ENCODE measurements around the gene EPN2. TPM values are rescaled to one million over a fixed set of nuclear protein-coding genes. Genes with fewer than 3 reads are reported as not detected.

EPN2 gene
- polyA plus RNA-seq, 1 donor (not counting 4 experiments of a cell fraction or from before 2014, with no cell fraction given), result 30.2 TPM

GRCh38 chr17:19369846-19370492 is 132.8 kb downstream of the EPN2 start:
- no peak overlapping the region for H3K27ac ChIP-seq (ENCODE audit: control insufficient read depth, insufficient read depth, low read length)
- TF ChIP-seq, protein P1, sequence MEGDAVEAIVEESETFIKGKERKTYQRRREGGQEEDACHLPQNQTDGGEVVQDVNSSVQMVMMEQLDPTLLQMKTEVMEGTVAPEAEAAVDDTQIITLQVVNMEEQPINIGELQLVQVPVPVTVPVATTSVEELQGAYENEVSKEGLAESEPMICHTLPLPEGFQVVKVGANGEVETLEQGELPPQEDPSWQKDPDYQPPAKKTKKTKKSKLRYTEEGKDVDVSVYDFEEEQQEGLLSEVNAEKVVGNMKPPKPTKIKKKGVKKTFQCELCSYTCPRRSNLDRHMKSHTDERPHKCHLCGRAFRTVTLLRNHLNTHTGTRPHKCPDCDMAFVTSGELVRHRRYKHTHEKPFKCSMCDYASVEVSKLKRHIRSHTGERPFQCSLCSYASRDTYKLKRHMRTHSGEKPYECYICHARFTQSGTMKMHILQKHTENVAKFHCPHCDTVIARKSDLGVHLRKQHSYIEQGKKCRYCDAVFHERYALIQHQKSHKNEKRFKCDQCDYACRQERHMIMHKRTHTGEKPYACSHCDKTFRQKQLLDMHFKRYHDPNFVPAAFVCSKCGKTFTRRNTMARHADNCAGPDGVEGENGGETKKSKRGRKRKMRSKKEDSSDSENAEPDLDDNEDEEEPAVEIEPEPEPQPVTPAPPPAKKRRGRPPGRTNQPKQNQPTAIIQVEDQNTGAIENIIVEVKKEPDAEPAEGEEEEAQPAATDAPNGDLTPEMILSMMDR (optimal IDR thresholded peaks at IDR 0.05 in 1 of 3, IDR thresholded peaks at IDR 0.05 in 1 of 3, conservative IDR thresholded peaks at IDR 0.05 in 1 of 3; ENCODE audit: extremely low read depth in 1 of 3, insufficient read depth in 2 of 3, low read length in 3 of 3), result no peak
- TF ChIP-seq EZH2 (IDR thresholded peaks at IDR 0.05; ENCODE audit: low read length), result no peak
- no peaks in the 10 kb centered on the region for H3K4me1 ChIP-seq (ENCODE audit: control insufficient read depth, extremely low read depth, insufficient read depth, low read length)
- no peaks in the 10 kb centered on the region for H3K36me3 ChIP-seq (ENCODE audit: control insufficient read depth in 2 of 2, extremely low read depth in 1 of 2, insufficient read depth in 2 of 2, low read length in 2 of 2)
- no peak for FAIRE-seq
- H3K9me3 ChIP-seq (ENCODE audit: control insufficient read depth, low read depth, low read length), result no peaks in the 10 kb centered on the region
- H3K4me3 ChIP-seq (ENCODE audit: control insufficient read depth in 2 of 3, extremely low read depth in 1 of 3, insufficient read depth in 2 of 3, low read depth in 1 of 3, low read length in 3 of 3), result no peak overlapping the region
- no peak overlapping the region for H2AFZ ChIP-seq (ENCODE audit: control insufficient read depth, low read length)
- no peaks in the 10 kb centered on the region for H4K20me1 ChIP-seq (ENCODE audit: control insufficient read depth, extremely low read depth, insufficient read depth, low read length)
- no peaks in the 10 kb centered on the region for H3K27me3 ChIP-seq (ENCODE audit: control insufficient read depth, extremely low read depth, insufficient read depth, low read length)
- no peaks in the 10 kb centered on the region for H3K79me2 ChIP-seq (ENCODE audit: control insufficient read depth, insufficient read depth, low read length)
- no peak overlapping the region for H3K9ac ChIP-seq (ENCODE audit: control insufficient read depth, extremely low read depth, insufficient read depth, low read length)
- DNase-seq (ENCODE audit: low read depth, low spot score), result no peak
- dilution Hi-C loops (cut with MboI; ENCODE audit: extremely low pct_ligation_motif_present, low sequenced_read_pairs), result loop anchor here (25.0 kb wide), 1 partner anchor 292 kb away; no protein-coding TSS in a partner anchor
- no peaks in the 10 kb centered on the region for H3K9me1 ChIP-seq (ENCODE audit: control insufficient read depth, extremely low read depth, insufficient read depth, low read length)
- H3K4me2 ChIP-seq (ENCODE audit: control insufficient read depth, extremely low read depth, insufficient read depth, low read depth, low read length), result no peak overlapping the region

DNA sequence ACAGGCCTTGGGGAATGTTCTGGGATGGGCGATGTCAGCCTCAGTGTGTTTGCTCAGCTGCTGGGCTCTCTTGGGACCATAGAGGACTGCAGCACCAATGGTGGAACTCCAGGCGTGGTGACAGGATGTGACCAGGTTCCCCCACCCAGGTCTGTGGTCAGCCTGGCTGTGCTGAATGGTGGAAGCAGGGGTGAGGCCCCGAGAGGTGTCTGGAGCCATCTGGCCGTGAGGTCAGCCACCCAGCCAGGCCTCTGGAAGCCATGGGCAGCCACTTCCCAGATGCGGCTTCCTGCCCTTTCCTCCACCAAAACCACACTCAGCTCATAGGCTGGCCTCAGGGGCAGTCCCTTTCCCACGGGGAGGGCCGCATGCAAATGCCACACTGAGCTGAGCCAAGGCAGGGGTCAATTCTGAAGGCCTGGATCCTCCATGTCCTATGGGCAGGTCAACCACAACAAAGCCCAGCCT is 133.4 kb downstream of the EPN2 start:
- DNase-seq (ENCODE audit: low read depth, low spot score), result no peak
- Histone ChIP-seq H3K9me3 (ENCODE audit: control insufficient read depth, low read depth, low read length) (no peaks in the 10 kb centered on the region), H3K4me2 (ENCODE audit: control insufficient read depth, extremely low read depth, insufficient read depth, low read depth, low read length) (no peak overlapping the region), H3K9me1 (ENCODE audit: control insufficient read depth, extremely low read depth, insufficient read depth, low read length) (no peaks in the 10 kb centered on the region), H2AFZ (ENCODE audit: control insufficient read depth, low read length) (no peak overlapping the region), H3K9ac (ENCODE audit: control insufficient read depth, extremely low read depth, insufficient read depth, low read length) (no peak overlapping the region), H3K4me1 (ENCODE audit: control insufficient read depth, extremely low read depth, insufficient read depth, low read length) (no peaks in the 10 kb centered on the region), H3K27ac (ENCODE audit: control insufficient read depth, insufficient read depth, low read length) (no peak overlapping the region), H3K4me3 (ENCODE audit: control insufficient read depth in 2 of 3, extremely low read depth in 1 of 3, insufficient read depth in 2 of 3, low read depth in 1 of 3, low read length in 3 of 3) (no peak overlapping the region), H3K79me2 (ENCODE audit: control insufficient read depth, insufficient read depth, low read length) (no peaks in the 10 kb centered on the region), H3K36me3 (ENCODE audit: control insufficient read depth in 2 of 2, extremely low read depth in 1 of 2, insufficient read depth in 2 of 2, low read length in 2 of 2) (no peaks in the 10 kb centered on the region), H3K27me3 (ENCODE audit: control insufficient read depth, extremely low read depth, insufficient read depth, low read length) (no peaks in the 10 kb centered on the region), H4K20me1 (ENCODE audit: control insufficient read depth, extremely low read depth, insufficient read depth, low read length) (no peaks in the 10 kb centered on the region)
- no peak for TF ChIP-seq EZH2 (IDR thresholded peaks at IDR 0.05; ENCODE audit: low read length)
- TF ChIP-seq, protein P1 (optimal IDR thresholded peaks at IDR 0.05 in 1 of 3, IDR thresholded peaks at IDR 0.05 in 1 of 3, conservative IDR thresholded peaks at IDR 0.05 in 1 of 3; ENCODE audit: extremely low read depth in 1 of 3, insufficient read depth in 2 of 3, low read length in 3 of 3), result no peak
- dilution Hi-C loops (cut with MboI; ENCODE audit: extremely low pct_ligation_motif_present, low sequenced_read_pairs), result loop anchor here (25.0 kb wide), 1 partner anchor 292 kb away; no protein-coding TSS in a partner anchor
- FAIRE-seq, result no peak

Measured in keratinocyte (primary cell).